ENCODE measurements around the gene FXR1.
"Not testable (repeated sequence)": the region's sequence is repeated elsewhere in the genome, so short reads cannot be mapped to it uniquely, and the experiment has no call there.

Gene FXR1

GRCh38 chr3:180912304-180913296 is at the start of gene FXR1:
Gene FXR1 (plus strand): TSS chr3:180912670. CDS start chr3:180912686, 16 bp downstream.
- peak; percentile 88 to 93 for DNase-seq (ENCODE audit: extremely low read depth in 1 of 2, low read depth in 1 of 2)

DNA sequence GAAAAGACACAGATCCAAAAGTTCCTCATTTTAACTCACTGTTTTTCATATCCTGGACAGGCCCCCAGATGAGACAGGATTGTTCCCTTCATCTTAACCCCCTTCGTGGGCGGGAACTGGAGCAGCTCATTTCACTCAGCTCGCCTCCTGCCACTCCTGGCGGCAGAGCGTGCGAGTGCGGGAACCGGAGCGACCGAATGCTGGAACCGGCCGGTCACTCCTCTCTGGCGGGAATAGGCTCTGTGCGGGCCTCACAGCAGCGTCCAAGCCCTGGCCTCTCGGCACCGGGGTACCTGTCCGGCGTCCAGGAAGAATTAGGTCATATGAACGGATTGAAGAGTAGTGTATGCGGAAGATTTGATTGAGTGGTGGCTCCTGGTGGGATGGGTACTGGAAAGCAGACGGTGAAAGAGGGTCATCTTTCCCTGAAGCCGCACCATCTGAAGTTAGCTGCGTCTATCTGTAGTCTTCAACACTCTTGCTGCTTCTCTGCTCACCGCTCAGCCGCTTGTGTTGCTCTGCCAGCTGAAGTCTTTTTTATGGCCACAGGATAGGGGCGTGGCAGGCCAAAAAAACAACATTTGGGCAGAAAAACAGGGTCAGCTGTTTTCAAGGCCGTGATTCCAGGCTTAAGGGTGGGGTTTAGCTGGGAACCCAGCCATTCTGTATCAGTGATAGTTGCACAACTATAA is 42.3 kb upstream of the FXR1 start:
- DNase-seq (ENCODE audit: extremely low read depth in 1 of 2, low read depth in 1 of 2): no peak

DNA sequence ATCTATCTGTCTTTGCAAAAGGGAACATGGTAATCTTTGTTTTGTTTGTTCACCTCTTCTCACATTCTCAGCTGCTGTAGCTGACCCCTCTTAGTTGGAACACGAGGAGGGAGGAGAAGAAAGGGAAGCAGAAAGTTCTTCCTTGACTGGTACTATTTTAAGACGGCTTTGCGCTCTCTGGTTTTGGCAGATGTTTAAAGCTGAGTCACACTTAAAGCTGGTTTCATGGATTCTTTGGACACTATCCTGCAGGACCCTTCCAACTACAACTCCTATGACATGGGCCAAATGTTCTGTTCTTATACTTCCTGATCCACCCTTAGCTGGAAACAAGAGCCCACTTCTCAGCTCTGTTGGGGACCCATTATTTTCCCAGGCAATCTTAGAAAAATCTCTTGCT is 40.6 kb upstream of the FXR1 start:
- DNase-seq (ENCODE audit: extremely low read depth in 1 of 2, low read depth in 1 of 2): no peak

- DNase-seq (ENCODE audit: extremely low read depth in 1 of 2, low read depth in 1 of 2): not testable (repeated sequence)
Measured at GRCh38 chr3:180872430-180872829, 40.0 kb upstream of the FXR1 start.

- DNase-seq (ENCODE audit: extremely low read depth in 1 of 2, low read depth in 1 of 2): no peak
Measured at GRCh38 chr3:180875124-180875698, 37.3 kb upstream of the FXR1 start.

GRCh38 chr3:180881065-180881801 is 31.2 kb upstream of the FXR1 start:
- DNase-seq (ENCODE audit: extremely low read depth in 1 of 2, low read depth in 1 of 2): no peak

DNA sequence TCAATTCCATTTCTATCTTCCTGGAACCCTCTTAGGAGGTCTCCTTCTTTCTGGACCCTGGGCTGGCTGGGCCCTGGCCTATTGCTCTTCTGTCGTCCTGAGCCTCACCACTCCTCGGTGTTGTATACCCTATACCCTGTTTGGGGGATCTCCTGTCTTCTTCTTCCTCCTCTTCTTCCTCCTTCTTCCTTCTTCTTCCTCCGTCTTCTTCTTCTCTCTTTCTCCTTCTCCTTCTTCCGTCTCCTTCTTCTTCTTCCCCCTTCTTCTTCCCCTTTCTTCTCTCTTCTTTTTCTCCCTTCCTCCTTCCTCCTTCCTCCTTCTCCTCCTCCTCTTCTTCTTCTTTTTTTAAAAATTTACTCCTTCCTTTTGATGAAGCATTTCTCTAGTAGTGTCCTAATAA is 30.4 kb upstream of the FXR1 start:
- no peak for DNase-seq (ENCODE audit: extremely low read depth in 1 of 2, low read depth in 1 of 2)

DNA sequence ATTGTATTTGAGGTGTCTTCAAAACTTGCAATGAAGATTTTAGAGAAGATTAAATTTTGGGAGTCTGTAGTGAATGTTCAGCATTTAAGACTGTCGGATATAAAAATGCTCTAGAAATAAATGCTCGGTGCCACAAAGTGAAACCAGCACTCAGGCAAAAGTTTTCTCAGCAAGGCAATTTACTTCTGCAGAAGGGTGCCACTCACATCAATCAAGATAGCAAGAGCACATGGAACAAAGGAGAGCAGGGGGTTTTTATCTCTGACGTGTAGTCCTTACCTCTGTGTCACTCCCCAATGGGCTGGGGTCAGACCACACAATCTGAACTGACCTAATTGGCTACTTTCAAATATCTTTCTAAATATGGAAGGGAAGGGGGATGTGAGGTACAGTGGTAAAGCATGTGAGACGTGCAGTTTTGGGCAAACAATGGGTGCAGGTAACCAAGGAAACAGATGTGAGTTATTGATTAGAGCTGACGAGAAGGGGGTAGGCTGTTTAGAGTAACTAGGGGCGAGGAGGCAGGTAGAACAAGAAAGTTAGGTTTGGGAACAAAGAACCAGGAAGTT is 23.4 kb upstream of the FXR1 start:
- no peak for DNase-seq (ENCODE audit: extremely low read depth in 1 of 2, low read depth in 1 of 2)

DNA sequence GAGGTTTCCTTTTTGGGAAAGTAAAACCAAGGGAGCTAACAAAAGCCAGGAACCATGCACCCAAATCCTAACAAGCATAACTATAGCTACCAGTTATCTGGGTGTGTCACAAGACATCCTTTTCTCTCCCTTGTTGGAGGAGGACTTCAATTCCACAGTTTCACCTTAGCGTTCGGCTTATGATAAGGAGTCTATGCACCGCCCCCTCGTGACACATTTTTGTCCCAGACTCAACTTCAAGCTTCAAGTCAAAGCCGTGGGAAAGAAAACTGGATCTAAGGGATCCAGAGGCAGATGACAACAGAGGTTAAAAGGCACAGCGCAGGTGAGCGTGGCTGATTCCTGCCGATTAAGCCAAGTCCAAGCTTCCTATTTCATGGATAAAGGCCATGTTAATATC is 13.9 kb upstream of the FXR1 start:
- no peak for DNase-seq (ENCODE audit: extremely low read depth in 1 of 2, low read depth in 1 of 2)

DNA sequence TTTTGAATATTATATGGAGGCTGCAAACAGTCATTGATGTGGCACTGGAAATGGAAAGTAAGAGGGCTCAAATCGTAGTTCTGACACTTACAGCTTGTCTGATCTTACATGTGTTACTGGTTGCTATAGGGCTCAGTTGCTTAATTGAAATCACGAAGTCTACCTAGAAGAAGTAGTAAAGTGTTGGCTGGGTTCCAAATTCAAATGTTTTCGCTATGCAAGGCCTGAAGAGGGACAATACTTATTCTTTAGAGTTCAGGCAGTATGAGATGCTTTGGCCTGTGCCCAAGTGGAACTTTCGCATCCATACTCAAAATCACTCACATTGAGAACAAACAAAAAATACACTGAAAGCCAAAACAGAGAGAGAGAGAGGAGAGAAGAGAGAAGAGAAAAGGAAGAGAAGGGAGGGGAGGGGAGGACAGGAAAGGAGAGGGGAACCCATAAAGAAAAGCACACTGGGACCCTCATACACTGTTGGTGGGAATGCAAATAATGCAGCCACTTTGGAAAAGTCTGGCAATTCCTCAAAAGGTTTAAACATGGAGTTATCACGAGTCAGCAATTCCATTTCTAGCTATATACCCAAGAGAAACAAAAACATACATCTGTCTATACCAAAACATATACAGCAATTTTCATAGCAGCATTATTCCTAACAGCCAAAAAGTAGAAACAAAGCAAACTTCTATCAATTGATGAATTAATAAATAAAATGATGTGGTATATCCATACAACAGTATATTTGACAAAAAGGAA is 2.9 kb upstream of the FXR1 start:
- DNase-seq (ENCODE audit: extremely low read depth in 1 of 2, low read depth in 1 of 2): no peak

GRCh38 chr3:180910823-180911222 is 1.6 kb upstream of the FXR1 start:
- no peak for DNase-seq (ENCODE audit: extremely low read depth in 1 of 2, low read depth in 1 of 2)

DNA sequence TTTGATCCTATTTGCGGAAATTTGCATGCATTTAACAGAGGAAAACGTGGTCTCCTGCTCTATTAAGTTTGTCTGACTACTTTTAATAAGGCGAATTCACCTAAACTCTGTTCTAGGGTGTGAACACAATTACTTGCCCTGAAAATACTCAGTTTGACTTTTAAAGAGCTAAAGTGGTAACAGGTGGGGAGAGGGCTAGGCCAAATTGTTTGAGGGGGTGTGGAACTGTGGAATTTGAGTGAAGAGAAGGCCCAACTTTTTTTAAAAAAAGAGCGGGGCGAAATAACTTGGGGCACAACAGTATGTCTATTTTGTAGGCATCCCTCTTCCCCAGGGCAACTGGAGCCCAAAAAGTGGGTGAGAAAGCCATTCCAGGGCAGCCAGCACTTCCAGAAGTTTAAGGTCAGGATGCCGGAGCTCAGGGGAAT is 580 bp upstream of the FXR1 start:
- DNase-seq (ENCODE audit: extremely low read depth in 1 of 2, low read depth in 1 of 2): no peak

DNA sequence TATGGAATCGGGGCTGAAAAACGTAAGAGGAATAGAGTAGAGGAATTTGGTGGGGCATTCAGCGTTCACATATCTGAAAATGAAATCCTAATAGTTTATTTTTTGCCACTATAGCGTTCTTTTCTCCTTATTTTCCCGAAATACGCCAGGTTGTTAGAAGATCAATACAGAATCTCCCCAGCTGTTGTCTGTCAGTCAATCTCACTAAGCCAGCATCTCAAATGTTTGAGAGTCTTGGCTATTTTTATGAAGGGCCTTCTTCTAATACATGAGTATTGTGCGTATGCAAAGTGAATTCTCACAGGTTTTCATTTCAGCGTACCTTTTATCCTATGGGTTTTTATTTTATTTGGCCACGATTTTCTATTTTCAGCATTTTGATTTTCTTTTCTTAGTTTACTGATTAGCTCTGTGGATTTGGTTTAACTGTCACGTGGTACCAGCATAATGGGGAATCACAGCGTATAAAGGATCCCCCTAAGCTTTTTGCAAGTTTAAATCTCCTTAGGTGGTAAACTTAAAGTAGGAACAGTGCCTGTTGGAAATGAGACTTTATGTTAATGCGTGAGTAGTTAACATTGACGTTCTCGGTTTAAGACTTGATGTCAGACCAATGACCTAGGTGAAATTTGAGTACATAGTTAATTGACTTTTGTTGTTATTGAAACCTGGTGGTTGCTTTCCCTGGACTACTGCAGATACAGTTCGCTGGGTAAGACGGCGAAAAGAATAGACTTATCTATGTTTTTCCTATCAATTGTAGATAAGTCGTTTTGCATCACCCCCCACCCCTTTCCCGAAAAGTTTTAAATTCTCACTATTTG is 1.3 kb downstream of the FXR1 start:
- DNase-seq (ENCODE audit: extremely low read depth in 1 of 2, low read depth in 1 of 2): no peak

GRCh38 chr3:180918542-180918941 is 6.1 kb downstream of the FXR1 start:
- DNase-seq (ENCODE audit: extremely low read depth in 1 of 2, low read depth in 1 of 2): no peak

DNA sequence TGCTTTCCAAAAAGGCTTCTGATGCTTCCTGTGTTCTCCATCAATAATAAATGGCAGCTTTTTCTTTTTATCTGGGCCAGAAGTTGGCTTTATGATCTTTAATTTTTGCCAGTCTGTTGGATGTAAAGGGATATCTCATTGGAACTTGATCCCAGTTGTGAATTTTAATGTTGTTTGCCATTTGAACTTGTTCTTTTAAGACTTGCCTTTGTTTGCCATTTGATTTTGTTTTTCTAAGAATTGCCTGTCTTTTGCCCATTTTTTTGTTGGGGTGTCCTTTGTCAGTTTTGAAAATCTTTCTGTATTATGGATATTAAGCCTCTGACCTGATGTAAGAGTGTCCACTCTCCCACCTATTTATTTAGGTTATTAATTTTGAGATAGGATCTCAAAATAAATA is 9.8 kb downstream of the FXR1 start:
- no peak for DNase-seq (ENCODE audit: extremely low read depth in 1 of 2, low read depth in 1 of 2)

DNA sequence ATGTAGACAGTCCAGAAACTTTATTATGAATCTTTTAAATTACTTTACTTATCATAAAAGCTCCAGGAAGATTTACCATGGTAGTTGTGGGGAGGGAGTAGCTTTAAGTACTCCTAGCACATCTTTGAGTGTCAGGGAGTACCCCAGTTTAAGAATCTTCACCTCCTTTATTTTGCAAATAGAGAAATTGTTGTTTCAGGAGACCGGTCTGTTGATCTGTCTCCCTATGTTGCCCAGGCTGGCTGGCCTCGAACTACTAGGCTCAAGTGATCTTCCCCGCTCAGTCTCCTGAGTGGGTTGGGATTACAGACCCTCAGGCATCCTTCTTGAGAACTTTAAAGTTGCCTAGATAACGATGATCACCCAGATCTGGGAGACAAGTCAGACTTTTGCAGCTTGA is 11.1 kb downstream of the FXR1 start:
- DNase-seq (ENCODE audit: extremely low read depth in 1 of 2, low read depth in 1 of 2): no peak

DNA sequence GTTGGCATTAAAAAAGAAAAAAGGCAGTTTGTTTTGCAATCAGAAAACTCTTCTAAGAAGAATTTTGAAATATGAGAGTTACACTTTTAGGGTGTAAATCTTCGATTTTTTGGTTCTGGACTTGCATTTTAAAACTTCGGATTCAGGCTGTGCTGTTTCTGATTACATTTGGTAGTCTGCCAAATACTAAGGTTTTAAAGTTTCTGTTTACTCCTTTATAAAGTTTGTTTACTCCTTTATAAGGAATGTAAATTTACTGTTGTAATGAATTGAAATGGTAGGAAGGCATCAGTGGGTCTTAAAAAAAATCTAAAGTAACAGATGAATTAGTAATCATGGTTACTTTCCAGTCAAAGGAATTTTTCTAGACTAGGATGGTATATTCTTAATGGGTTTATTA is 14.1 kb downstream of the FXR1 start:
- no peak for DNase-seq (ENCODE audit: extremely low read depth in 1 of 2, low read depth in 1 of 2)

DNA sequence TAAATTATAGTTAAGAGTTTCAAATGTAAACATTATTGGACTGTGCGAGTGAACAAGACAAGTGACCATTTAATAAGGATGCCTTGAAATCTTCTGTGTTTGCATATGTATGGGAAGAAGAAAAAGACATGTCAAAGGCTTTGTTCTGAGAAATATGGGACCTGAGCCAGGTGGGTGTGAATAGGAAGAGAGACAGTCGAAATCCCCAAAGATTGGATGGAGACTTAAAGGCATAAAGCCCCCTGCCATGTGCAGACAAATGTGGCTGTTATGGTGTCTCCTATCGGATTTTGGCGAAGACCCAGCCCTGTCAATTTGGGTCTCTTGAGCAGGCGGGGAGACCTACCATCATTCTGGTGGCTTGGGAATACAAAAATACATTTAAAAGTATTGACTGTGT is 16.9 kb downstream of the FXR1 start:
- no peak for DNase-seq (ENCODE audit: extremely low read depth in 1 of 2, low read depth in 1 of 2)

GRCh38 chr3:180930526-180930925 is 18.1 kb downstream of the FXR1 start:
- no peak for DNase-seq (ENCODE audit: extremely low read depth in 1 of 2, low read depth in 1 of 2)
